GM03348 (cell line): Measurements from ENCODE around the gene NPSR1.
"Not testable (repeated sequence)": the region's sequence is repeated elsewhere in the genome, so short reads cannot be mapped to it uniquely, and the experiment has no call there.

Experiments used
- DNase-seq: peaks from one replicate; pipeline ENCODE4 v3.0.0; 2012; ENCODE audit warnings: low spot score

Gene NPSR1

GRCh38 chr7:34757570-34758110 is 99.6 kb downstream of the NPSR1 start:
- no peak for DNase-seq

- DNase-seq, result no peak
Observed at GRCh38 chr7:34758111-34758601, 100.1 kb downstream of the NPSR1 start.

GRCh38 chr7:34759477-34760125 is 101.6 kb downstream of the NPSR1 start:
- peak; percentile 60 for DNase-seq

GRCh38 chr7:34760271-34760670 is 102.3 kb downstream of the NPSR1 start:
- no peak for DNase-seq

GRCh38 chr7:34761206-34761605 is 103.2 kb downstream of the NPSR1 start:
- DNase-seq, result no peak

- no peak for DNase-seq
Observed at GRCh38 chr7:34761627-34762026, 103.6 kb downstream of the NPSR1 start.

- no peak for DNase-seq
Observed at GRCh38 chr7:34762764-34763163, 104.7 kb downstream of the NPSR1 start.

- no peak for DNase-seq
Observed at GRCh38 chr7:34772296-34772938, 114.4 kb downstream of the NPSR1 start.

- DNase-seq, result no peak
Observed at GRCh38 chr7:34776748-34777358, 118.8 kb downstream of the NPSR1 start.

GRCh38 chr7:34780546-34780945 is 122.5 kb downstream of the NPSR1 start:
- DNase-seq, result no peak

GRCh38 chr7:34787586-34787985 is 129.6 kb downstream of the NPSR1 start:
- no peak for DNase-seq

GRCh38 chr7:34806831-34807230 is 148.8 kb downstream of the NPSR1 start:
- no peak for DNase-seq

GRCh38 chr7:34807548-34808340 is 149.7 kb downstream of the NPSR1 start:
- DNase-seq, result no peak

GRCh38 chr7:34814203-34814842 is 156.3 kb downstream of the NPSR1 start:
- DNase-seq, result not testable (repeated sequence)

- peak; percentile 16 for DNase-seq
Observed at GRCh38 chr7:34821932-34822558, 164.0 kb downstream of the NPSR1 start.

GRCh38 chr7:34823650-34824258 is 165.7 kb downstream of the NPSR1 start:
- peak; percentile 77 for DNase-seq

- no peak for DNase-seq
Observed at GRCh38 chr7:34825221-34825620, 167.2 kb downstream of the NPSR1 start.

GRCh38 chr7:34830390-34830789 is 172.4 kb downstream of the NPSR1 start:
- DNase-seq, result no peak

GRCh38 chr7:34831436-34831835 is 173.4 kb downstream of the NPSR1 start:
- DNase-seq, result no peak

GRCh38 chr7:34832020-34832419 is 174.0 kb downstream of the NPSR1 start:
- DNase-seq, result no peak
